Left lung (tissue), 10 donors: ENCODE results near the gene LRRC41. TPM values are rescaled to one million over a fixed set of nuclear protein-coding genes. Genes with fewer than 3 reads are reported as not detected.
A peak's percentile ranks its signal among the peaks of the same experiment; 100 is the strongest.

ENCODE experiments used
- ATAC-seq: fragments of 200-7000 bp; cut with Tn5 transposase; one replicate; pipeline ENCODE4 v1.9.1; 2020; ENCODE audit warnings: moderate library complexity
- DNase-seq, 4 donors: peaks; one replicate each; pipeline ENCODE4 v3.0.0-alpha.2; 2013 to 2020
- H3K27ac ChIP-seq, 2 donors: fragments of 200-600 bp; sonication (generic) in 1 of 2; one replicate each; pipeline versions ENCODE4 v1.5.0 to v1.8.0; 2020 to 2021
- H3K27me3 ChIP-seq, 2 donors: fragments of 200-600 bp; sonication (generic) in 1 of 2; one replicate each; pipeline versions ENCODE4 v1.5.0 to v1.8.0; 2020 to 2021
- H3K36me3 ChIP-seq, 2 donors: fragments of 200-600 bp; sonication (generic) in 1 of 2; one replicate each; pipeline versions ENCODE4 v1.5.0 to v1.8.0; 2020 to 2021
- H3K4me1 ChIP-seq, 2 donors: fragments of 200-600 bp; one replicate each; pipeline ENCODE4 v1.8.0; 2021
- H3K4me3 ChIP-seq, 2 donors: fragments of 200-600 bp; sonication (generic) in 1 of 2; one replicate each; pipeline versions ENCODE4 v1.5.0 to v1.8.0; 2020 to 2021; ENCODE audit warnings: mild to moderate bottlenecking in 1 of 2
- H3K9me3 ChIP-seq, 2 donors: fragments of 200-600 bp; sonication (generic) in 1 of 2; one replicate each; pipeline versions ENCODE4 v1.5.0 to v1.8.0; 2020 to 2021
- intact Hi-C, 2 donors: fragments of 100-400 bp; cut with DNase I; formaldehyde crosslinking; loops; one replicate each; pipeline versions ENCODE4 v1.11.2 to v1.14.2; 2022
- polyA plus RNA-seq, 6 donors: library from polyadenylated mRNA; unstranded; fragments of 120-200 nt; gene quantifications; one replicate each; pipeline ENCODE4 v1.2.1, GENCODE V29; 2013; ENCODE audit not compliant: insufficient read length in 6 of 6
- total RNA-seq, 2 donors: library from RNA; stranded (reverse); fragmentation: NEBNext Ultra II Directional; extraction: Animal tissue kit (Norgen Biotek cat#: 25700); gene quantifications; one replicate each; pipeline ENCODE4 v1.2.1, GENCODE V29; 2021
- TF ChIP-seq, protein P1 (sequence below), 2 donors: fragments of 200-600 bp; sonication (generic) in 1 of 2; IDR thresholded peaks; one replicate each; pipeline versions ENCODE4 v1.5.0 to v1.8.0; 2021; ENCODE audit warnings: antibody characterized with exemption in 2 of 2
- donor health status: DM: no; HTN: yes; CAD: no.
- donor health status: DM: no; HTN: no; CAD: no.

LRRC41 gene
- total and polyA plus RNA-seq, 8 donors, result 54.6 to 88.8 (median 78.0) TPM

DNA sequence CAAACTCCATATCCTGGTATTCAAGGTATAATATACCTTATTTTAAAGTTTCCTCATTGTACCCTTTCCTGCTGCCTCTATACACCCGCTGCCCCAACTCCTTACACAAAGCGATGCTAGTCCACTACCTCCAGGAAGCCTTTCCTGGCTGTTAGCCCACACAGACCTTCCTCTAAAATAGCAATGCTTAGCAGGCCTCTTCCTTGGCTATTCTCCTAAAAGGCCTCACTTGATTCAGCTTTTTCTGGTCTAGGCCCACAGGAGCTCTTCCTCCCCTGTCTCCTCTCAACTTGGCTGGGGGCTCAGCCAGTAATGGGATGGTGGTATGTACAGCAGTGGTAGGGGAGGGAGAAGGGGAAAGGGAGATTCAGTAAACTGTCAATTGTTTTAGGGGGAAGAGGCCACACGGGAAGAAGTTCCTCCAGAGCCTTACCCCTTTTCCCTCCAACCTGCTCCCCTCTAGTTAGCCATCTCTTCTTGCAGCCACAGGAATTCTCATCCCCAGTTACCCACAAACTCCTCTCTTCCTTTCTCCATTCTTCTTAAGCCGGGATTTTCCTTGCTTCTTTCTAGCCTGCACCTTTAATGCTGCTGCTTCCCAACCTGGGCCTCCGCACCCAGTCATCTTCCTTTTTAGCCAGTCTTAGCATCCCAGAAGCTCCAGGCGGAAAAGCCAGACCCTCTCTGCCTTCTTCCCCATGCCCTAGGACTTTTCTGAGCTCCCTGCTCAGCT lies 2.6 kb downstream of the LRRC41 start:
- TF ChIP-seq, protein P1, sequence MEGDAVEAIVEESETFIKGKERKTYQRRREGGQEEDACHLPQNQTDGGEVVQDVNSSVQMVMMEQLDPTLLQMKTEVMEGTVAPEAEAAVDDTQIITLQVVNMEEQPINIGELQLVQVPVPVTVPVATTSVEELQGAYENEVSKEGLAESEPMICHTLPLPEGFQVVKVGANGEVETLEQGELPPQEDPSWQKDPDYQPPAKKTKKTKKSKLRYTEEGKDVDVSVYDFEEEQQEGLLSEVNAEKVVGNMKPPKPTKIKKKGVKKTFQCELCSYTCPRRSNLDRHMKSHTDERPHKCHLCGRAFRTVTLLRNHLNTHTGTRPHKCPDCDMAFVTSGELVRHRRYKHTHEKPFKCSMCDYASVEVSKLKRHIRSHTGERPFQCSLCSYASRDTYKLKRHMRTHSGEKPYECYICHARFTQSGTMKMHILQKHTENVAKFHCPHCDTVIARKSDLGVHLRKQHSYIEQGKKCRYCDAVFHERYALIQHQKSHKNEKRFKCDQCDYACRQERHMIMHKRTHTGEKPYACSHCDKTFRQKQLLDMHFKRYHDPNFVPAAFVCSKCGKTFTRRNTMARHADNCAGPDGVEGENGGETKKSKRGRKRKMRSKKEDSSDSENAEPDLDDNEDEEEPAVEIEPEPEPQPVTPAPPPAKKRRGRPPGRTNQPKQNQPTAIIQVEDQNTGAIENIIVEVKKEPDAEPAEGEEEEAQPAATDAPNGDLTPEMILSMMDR (IDR thresholded peaks at IDR 0.05), result no peak
- Histone ChIP-seq H3K4me1 (peaks cover 21 to 39% of the 10 kb centered on the region in 2 donors), H3K36me3 (peaks cover 0 to 23% of the 10 kb centered on the region in 2 donors), H3K9me3 (no peaks in the 10 kb centered on the region), H3K27me3 (no peaks in the 10 kb centered on the region), H3K4me3 (peak overlapping the region; percentile 89 to 94), H3K27ac (peak overlapping the region; percentile 96 to 98)
- DNase-seq (peak in 1 of 4 donors; percentile 32), ATAC-seq (no peak)
- intact Hi-C loops, result no loop called here

DNA sequence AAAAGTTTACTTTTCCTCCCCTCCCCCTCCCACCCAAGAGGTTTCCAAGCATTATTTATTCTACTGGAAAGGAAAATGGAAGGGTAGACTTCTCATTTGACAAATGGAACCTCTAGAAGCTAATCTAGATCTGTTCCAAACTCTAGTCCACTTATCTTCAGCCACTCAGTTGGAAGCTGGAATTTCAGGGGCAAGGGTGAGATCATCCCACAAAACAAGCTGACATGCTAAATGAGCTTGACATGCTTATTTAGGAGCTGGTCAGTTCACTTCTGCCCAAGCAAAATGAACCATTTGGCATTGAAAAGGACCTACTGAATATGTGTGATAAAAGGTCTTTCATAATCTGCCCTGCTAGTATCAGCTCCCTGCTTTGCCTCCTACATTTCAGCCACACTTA lies 5.0 kb downstream of the LRRC41 start:
- H3K36me3 ChIP-seq, result peaks cover 0 to 48% of the 10 kb centered on the region in 2 donors
- peaks cover 14 to 20% of the 10 kb centered on the region in 2 donors for H3K4me1 ChIP-seq
- intact Hi-C loops, result no loop called here
- TF ChIP-seq, protein P1 (IDR thresholded peaks at IDR 0.05), result no peak
- H3K27ac ChIP-seq, result peak overlapping the region in 1 of 2 donors; percentile 35
- no peak overlapping the region for H3K4me3 ChIP-seq
- H3K27me3 ChIP-seq, result no peaks in the 10 kb centered on the region
- no peaks in the 10 kb centered on the region for H3K9me3 ChIP-seq
- DNase-seq, result no peak
- ATAC-seq, result no peak

DNA sequence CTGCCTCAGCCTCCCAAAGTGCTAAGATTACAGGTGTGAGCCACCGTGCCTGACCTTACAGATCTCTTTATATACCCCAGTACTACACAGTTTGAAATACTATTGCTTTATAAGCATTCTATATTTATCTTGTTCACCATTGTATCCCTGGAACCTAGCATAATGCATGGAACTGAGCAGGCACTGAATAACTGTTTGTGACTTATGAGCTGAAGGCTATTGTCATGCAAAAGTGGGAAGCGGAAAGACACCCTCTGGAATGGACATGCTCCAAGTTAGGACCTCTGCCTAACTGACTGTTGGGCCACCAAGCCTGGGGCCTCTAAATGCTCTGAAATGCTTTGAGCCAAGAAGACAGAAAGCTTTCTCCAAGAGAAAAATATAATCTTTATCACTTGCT lies 8.1 kb downstream of the LRRC41 start:
- H3K27me3 ChIP-seq, result no peaks in the 10 kb centered on the region
- ATAC-seq, result no peak
- H3K4me3 ChIP-seq, result no peak overlapping the region
- no peak overlapping the region for H3K27ac ChIP-seq
- H3K9me3 ChIP-seq, result no peaks in the 10 kb centered on the region
- TF ChIP-seq, protein P1 (IDR thresholded peaks at IDR 0.05), result no peak
- intact Hi-C loops, result no loop called here
- H3K4me1 ChIP-seq, result peaks cover under 1 to 4% of the 10 kb centered on the region in 2 donors
- DNase-seq, result no peak
- H3K36me3 ChIP-seq, result peaks cover 0 to 66% of the 10 kb centered on the region in 2 donors

DNA sequence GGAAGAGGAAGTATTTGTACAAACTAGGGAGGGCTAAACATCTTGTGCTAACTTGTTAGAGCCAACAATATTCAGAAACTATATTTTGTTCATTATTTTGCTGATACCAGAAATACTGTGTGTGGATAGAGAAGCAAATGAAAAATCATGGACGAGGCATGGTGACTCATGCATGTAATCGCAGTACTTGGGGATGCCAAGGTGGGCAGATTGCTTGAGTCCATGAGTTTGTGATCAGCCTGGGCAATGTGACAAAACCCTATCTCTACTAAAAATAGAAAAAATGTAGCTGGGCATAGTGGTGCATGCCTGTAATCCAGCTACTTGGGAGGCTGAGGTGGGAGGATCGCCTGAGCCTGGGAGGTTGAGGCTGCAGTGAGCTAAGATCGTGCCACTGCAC lies 13.4 kb downstream of the LRRC41 start:
- H3K4me3 ChIP-seq, result no peak overlapping the region
- no peak overlapping the region for H3K27ac ChIP-seq
- peaks cover 0 to 66% of the 10 kb centered on the region in 2 donors for H3K36me3 ChIP-seq
- intact Hi-C loops, result no loop called here
- TF ChIP-seq, protein P1 (IDR thresholded peaks at IDR 0.05), result no peak
- H3K9me3 ChIP-seq, result no peaks in the 10 kb centered on the region
- peaks cover 9 to 24% of the 10 kb centered on the region in 2 donors for H3K4me1 ChIP-seq
- DNase-seq (no peak), ATAC-seq (no peak)
- no peaks in the 10 kb centered on the region for H3K27me3 ChIP-seq

DNA sequence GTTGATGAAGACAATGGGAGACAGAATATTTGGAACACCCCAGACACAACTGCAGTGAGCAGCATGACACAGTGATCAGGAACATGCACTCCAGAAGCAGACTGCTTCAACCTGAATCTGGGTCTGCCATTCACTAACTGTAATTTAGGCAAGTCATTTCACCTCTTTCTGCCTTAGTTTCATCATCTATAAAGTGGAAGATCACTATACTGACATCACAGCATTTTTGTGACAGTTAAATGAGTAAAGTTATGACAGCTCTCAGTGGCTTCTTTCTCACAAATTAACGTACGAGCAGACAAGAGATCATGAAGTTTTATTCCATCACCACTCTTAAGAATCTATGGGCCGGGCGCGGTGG lies 14.3 kb downstream of the LRRC41 start:
- ATAC-seq, result no peak

More for the DNA sequence above, 14.3 kb downstream of the LRRC41 start:
- DNase-seq, result no peak
- Histone ChIP-seq H3K4me1 (peaks cover 9 to 24% of the 10 kb centered on the region in 2 donors), H3K27ac (peak overlapping the region; percentile 43 to 54), H3K9me3 (no peaks in the 10 kb centered on the region), H3K36me3 (peaks cover 0 to 66% of the 10 kb centered on the region in 2 donors), H3K4me3 (no peak overlapping the region), H3K27me3 (no peaks in the 10 kb centered on the region)
- intact Hi-C loops, result no loop called here
- TF ChIP-seq, protein P1 (IDR thresholded peaks at IDR 0.05), result no peak
